HepG2 (cell line): ENCODE data around the gene PTPA. TPM values are rescaled to one million over a fixed set of nuclear protein-coding genes. Genes with fewer than 3 reads are reported as not detected.

Experiments
- CREM ChIP-seq, 2 experiments: sonication (generic) in 1 of 2; formaldehyde crosslinking in 1 of 2; IDR thresholded peaks; 2 replicates each; pipeline versions ENCODE4 v1.4.0 to v1.6.1; 2016 to 2020; ENCODE audit warnings: antibody characterized with exemption in 1 of 2, mild to moderate bottlenecking in 1 of 2, missing genetic modification reagents in 1 of 2
- FOSL1 ChIP-seq: sonication (generic); formaldehyde crosslinking; IDR thresholded peaks from 2 replicates; pipeline ENCODE4 v1.9.0; 2021; ENCODE audit warnings: missing genetic modification reagents, borderline replicate concordance
- GFI1 ChIP-seq: sonication (generic); formaldehyde crosslinking; IDR thresholded peaks from 2 replicates; pipeline ENCODE4 v1.5.0; 2020; ENCODE audit warnings: missing genetic modification reagents, mild to moderate bottlenecking, borderline replicate concordance
- HHEX ChIP-seq: IDR thresholded peaks from 2 replicates; pipeline ENCODE4 v1.6.1; 2016; ENCODE audit warnings: control low read depth
- PBX3 ChIP-seq: sonication (generic); formaldehyde crosslinking; IDR thresholded peaks from 2 replicates; pipeline ENCODE4 v1.8.1; 2023; ENCODE audit warnings: missing genetic modification reagents, inconsistent platforms, borderline replicate concordance
- POLR2AphosphoS2 ChIP-seq: IDR thresholded peaks from 2 replicates; pipeline ENCODE4 v1.6.1; 2011; ENCODE audit warnings: low read depth, low read length, improper control_type of control experiment
- SP4 ChIP-seq: sonication (generic); formaldehyde crosslinking; IDR thresholded peaks from 2 replicates; pipeline ENCODE4 v1.8.1; 2023; ENCODE audit warnings: mild to moderate bottlenecking, missing genetic modification reagents
- THAP9 ChIP-seq: sonication (generic); formaldehyde crosslinking; IDR thresholded peaks from 2 replicates; pipeline ENCODE4; 2020; ENCODE audit warnings: missing genetic modification reagents, mild to moderate bottlenecking, borderline replicate concordance
- TRIM24 ChIP-seq: sonication (generic); formaldehyde crosslinking; IDR thresholded peaks from 2 replicates; pipeline ENCODE4 v1.8.0; 2022; ENCODE audit warnings: mild to moderate bottlenecking, missing genetic modification reagents
- YEATS2 ChIP-seq: sonication (generic); formaldehyde crosslinking; IDR thresholded peaks from 2 replicates; pipeline ENCODE4 v1.4.0; 2020; ENCODE audit warnings: missing genetic modification reagents, borderline replicate concordance
- ZBTB1 ChIP-seq: sonication (generic); formaldehyde crosslinking; IDR thresholded peaks from 2 replicates; pipeline ENCODE4 v1.4.0; 2020; ENCODE audit warnings: missing genetic modification reagents, borderline replicate concordance
- ZHX2 ChIP-seq, 2 experiments: sonication (generic) in 1 of 2; formaldehyde crosslinking in 1 of 2; IDR thresholded peaks; 2 replicates each; pipeline versions ENCODE4 v1.6.1 to v1.9.0; 2014 to 2022; ENCODE audit warnings: antibody characterized with exemption in 1 of 2, borderline replicate concordance in 1 of 2, inconsistent platforms in 1 of 2, low read depth in 1 of 2, missing genetic modification reagents in 1 of 2
- ZKSCAN8 ChIP-seq: IDR thresholded peaks from 2 replicates; pipeline ENCODE4 v1.6.1; 2016; ENCODE audit warnings: borderline replicate concordance, missing genetic modification reagents, missing compliant biosample characterization
- ZNF17 ChIP-seq: sonication (generic); formaldehyde crosslinking; IDR thresholded peaks from 2 replicates; pipeline ENCODE4 v1.5.0; 2020; ENCODE audit warnings: mild to moderate bottlenecking, missing genetic modification reagents
- ZNF3 ChIP-seq: IDR thresholded peaks from 2 replicates; pipeline ENCODE4 v1.7.0; 2017; ENCODE audit warnings: inconsistent platforms
- ZNF615 ChIP-seq: sonication (generic); formaldehyde crosslinking; IDR thresholded peaks from 2 replicates; pipeline ENCODE4 v1.5.0; 2020; ENCODE audit warnings: mild to moderate bottlenecking, missing genetic modification reagents, borderline replicate concordance
- ZNF747 ChIP-seq: sonication (generic); formaldehyde crosslinking; IDR thresholded peaks from 2 replicates; pipeline ENCODE4 v1.8.1; 2023; ENCODE audit warnings: missing genetic modification reagents, mild to moderate bottlenecking, borderline replicate concordance
- ZNF891 ChIP-seq: sonication (generic); formaldehyde crosslinking; IDR thresholded peaks from 2 replicates; pipeline ENCODE4 v1.5.0; 2020; ENCODE audit warnings: mild to moderate bottlenecking, missing genetic modification reagents
- polyA plus RNA-seq, 8 experiments: library from polyadenylated mRNA; depleted of rRNA in 3 of 8; stranded (reverse) in 7 of 8; unstranded in 1 of 8; fragments of >200 nt; fragmentation: Illumina TruSeq in 4 of 8; extraction: Trizol in 4 of 8; gene quantifications; 2 replicates each; pipeline versions ENCODE4 v1.2.1 to v1.2.3, GENCODE V29; 2011 to 2016; ENCODE audit warnings: low read depth in 4 of 8, missing spikeins in 1 of 8, mixed read lengths in 1 of 8; ENCODE audit not compliant: insufficient read depth in 1 of 8
- total RNA-seq, 5 experiments: library from RNA; depleted of rRNA; stranded (reverse); fragments of >200 nt; fragmentation: Illumina TruSeq; extraction: Trizol; gene quantifications; 2 replicates each; pipeline ENCODE4 v1.2.3, GENCODE V29; 2016; ENCODE audit warnings: low read depth in 1 of 5

Gene PTPA
- total and polyA plus RNA-seq, 2 of the 13 experiments (the other 11 are each of a cell fraction or from before 2014, with no cell fraction given): 79.3 to 105 TPM

- TF ChIP-seq ZKSCAN8 (CRISPR knock-in tag): no peak
- TF ChIP-seq CREM (IDR thresholded peaks at IDR 0.05): no peak
- no peak for TF ChIP-seq CREM (CRISPR knock-in tag; IDR thresholded peaks at IDR 0.05)
- no peak for TF ChIP-seq THAP9
- no peak for TF ChIP-seq ZNF615 (CRISPR knock-in tag)
- TF ChIP-seq YEATS2 (CRISPR knock-in tag): no peak
- TF ChIP-seq ZNF3 (CRISPR knock-in tag): no peak
- TF ChIP-seq SP4 (CRISPR knock-in tag): no peak
- TF ChIP-seq ZBTB1 (CRISPR knock-in tag): no peak
- TF ChIP-seq FOSL1: no peak
- TF ChIP-seq GFI1 (CRISPR knock-in tag): no peak
- TF ChIP-seq ZNF17 (CRISPR knock-in tag): no peak
- TF ChIP-seq POLR2AphosphoS2: no peak
- TF ChIP-seq HHEX (CRISPR knock-in tag): no peak
- TF ChIP-seq PBX3 (CRISPR knock-in tag): no peak
- peak; percentile 67; the same call in 1 of the 2 replicates for TF ChIP-seq ZNF891 (CRISPR knock-in tag)
- no peak for TF ChIP-seq ZHX2 (IDR thresholded peaks at IDR 0.05; ENCODE audit: low read depth)
- TF ChIP-seq ZHX2 (CRISPR knock-in tag; IDR thresholded peaks at IDR 0.05; ENCODE audit: borderline replicate concordance): no peak
- no peak for TF ChIP-seq ZNF747 (CRISPR knock-in tag)
- TF ChIP-seq TRIM24 (CRISPR knock-in tag): no peak
Observed at GRCh38 chr9:129174102-129174723, 63.0 kb downstream of the PTPA start (continued).
